ENCODE results near the gene GOLGB1. TPM values are rescaled to one million over a fixed set of nuclear protein-coding genes. Genes with fewer than 3 reads are reported as not detected.

Gene GOLGB1
- total RNA-seq, 6 donors from 2014 or later: 46.4 to 116 (median 51.8) TPM

DNA sequence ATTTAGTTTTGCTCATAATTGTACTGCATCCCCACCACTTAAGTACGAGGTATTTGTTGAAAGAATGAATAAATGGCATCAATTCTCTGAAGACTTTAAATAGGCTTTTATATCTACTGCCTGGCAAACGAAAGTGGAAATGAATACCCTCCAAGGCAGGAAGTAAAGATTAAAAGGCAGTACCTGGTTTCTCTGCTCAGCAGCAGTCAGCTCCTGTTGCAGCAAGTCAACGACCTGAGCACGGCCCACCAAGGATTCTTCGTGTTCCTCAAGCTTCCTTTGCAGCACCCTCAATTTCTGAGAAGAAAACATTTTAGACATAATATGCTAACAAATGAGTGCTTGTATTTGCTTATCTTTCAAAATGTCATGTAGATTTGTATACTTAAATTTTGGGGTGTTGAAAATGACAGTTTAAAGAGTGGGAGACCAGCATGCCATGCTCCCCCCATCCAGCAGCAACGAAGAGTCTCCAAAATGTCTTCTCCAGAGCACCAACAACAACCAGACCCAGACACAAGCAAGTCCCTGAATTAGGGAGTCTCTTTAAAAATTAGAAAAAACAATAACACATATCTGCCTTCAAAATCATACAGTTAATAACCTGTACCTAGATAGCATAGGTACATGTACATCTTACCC, 31.2 kb downstream of the GOLGB1 start:
- Histone ChIP-seq H3K4me1 (no peaks in the 10 kb centered on the region), H3K27me3 (no peaks in the 10 kb centered on the region), H3K4me3 (no peak overlapping the region), H3K27ac (no peak overlapping the region), H3K36me3 (peaks cover 42 to 96% (median 69%) of the 10 kb centered on the region in 4 donors), H3K9me3 (no peaks in the 10 kb centered on the region)
- 85 to 91% methylated on average over 6 of the region's 6 CpGs for WGBS, 2 donors
- DNase-seq: no peak
- TF ChIP-seq, protein P1, sequence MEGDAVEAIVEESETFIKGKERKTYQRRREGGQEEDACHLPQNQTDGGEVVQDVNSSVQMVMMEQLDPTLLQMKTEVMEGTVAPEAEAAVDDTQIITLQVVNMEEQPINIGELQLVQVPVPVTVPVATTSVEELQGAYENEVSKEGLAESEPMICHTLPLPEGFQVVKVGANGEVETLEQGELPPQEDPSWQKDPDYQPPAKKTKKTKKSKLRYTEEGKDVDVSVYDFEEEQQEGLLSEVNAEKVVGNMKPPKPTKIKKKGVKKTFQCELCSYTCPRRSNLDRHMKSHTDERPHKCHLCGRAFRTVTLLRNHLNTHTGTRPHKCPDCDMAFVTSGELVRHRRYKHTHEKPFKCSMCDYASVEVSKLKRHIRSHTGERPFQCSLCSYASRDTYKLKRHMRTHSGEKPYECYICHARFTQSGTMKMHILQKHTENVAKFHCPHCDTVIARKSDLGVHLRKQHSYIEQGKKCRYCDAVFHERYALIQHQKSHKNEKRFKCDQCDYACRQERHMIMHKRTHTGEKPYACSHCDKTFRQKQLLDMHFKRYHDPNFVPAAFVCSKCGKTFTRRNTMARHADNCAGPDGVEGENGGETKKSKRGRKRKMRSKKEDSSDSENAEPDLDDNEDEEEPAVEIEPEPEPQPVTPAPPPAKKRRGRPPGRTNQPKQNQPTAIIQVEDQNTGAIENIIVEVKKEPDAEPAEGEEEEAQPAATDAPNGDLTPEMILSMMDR (IDR thresholded peaks at IDR 0.05): no peak
- TF ChIP-seq POLR2A (IDR thresholded peaks at IDR 0.05): no peak
- no peak for TF ChIP-seq POLR2AphosphoS5 (IDR thresholded peaks at IDR 0.05)
- TF ChIP-seq EP300 (IDR thresholded peaks at IDR 0.05): no peak
- ATAC-seq (ENCODE audit: low FRiP score in 2 of 2): no peak

DNA sequence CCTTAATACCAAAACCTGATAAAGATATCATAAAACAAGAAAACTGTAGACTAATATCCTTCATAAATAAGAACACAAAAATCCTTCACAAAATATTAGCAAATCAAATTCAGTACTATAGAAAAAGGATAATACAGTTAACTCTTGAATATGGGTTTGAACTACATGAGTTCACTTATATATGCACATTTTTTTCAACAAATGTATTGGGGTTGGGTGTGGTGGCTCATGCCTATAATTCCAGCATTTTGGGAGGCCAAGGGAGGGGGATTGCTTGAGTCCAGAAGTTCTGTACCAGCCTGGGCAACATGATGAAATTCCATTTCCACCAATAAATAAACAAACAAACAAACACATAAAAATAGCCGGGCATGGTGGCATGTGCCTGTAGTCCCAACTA, 39.2 kb downstream of the GOLGB1 start:
- Histone ChIP-seq H3K9me3 (no peaks in the 10 kb centered on the region), H3K36me3 (peaks cover 0 to 65% (median 21%) of the 10 kb centered on the region in 4 donors), H3K27ac (no peak overlapping the region), H3K27me3 (no peaks in the 10 kb centered on the region), H3K4me3 (no peak overlapping the region), H3K4me1 (no peaks in the 10 kb centered on the region)
- no peak for ATAC-seq (ENCODE audit: low FRiP score in 2 of 2)
- TF ChIP-seq EP300 (IDR thresholded peaks at IDR 0.05) (no peak), POLR2A (IDR thresholded peaks at IDR 0.05) (no peak), POLR2AphosphoS5 (IDR thresholded peaks at IDR 0.05) (no peak)
- TF ChIP-seq, protein P1 (IDR thresholded peaks at IDR 0.05): no peak
- no peak for DNase-seq
- WGBS, 2 donors: 38 to 83% methylated on average over 1 of the region's 1 CpG

DNA sequence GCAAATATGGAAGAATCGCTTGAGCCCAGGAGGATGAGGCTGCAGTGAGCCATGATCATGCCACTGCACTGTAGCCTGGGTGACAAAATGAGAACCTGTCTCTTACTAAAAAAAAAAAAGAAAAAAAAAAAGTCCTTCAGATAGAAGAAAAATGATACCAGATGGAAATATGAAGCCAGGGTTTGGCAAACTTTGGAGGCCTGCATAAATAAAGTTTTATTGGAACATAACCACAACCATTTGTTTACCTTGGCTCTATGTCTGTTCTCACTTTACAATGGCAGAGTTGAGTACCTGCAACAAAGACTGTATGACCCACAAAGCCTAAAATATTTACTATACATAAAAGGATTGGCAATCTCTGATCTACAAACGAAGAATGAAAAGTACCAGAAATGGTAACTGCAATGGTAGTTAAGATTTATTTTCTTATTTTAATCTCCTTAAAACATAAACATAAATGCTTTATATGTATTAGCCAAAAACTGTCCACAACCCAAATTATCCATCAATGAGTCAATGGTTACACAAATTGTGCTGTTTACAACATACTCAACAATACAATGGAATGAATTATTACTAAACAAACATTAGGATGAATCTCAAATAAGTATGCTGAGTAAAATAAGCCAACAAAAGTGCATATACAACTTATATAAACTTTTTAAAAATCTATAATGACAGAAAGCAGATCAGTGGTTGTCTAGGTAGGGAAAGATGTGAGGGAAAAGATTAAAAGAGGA, 41.8 kb downstream of the GOLGB1 start:
- Histone ChIP-seq H3K4me1 (no peaks in the 10 kb centered on the region), H3K4me3 (no peak overlapping the region), H3K9me3 (no peaks in the 10 kb centered on the region), H3K27ac (no peak overlapping the region), H3K27me3 (no peaks in the 10 kb centered on the region), H3K36me3 (peaks cover 0 to 47% (median under 1%) of the 10 kb centered on the region in 4 donors)
- no peak for TF ChIP-seq POLR2AphosphoS5 (IDR thresholded peaks at IDR 0.05)
- no peak for TF ChIP-seq POLR2A (IDR thresholded peaks at IDR 0.05)
- TF ChIP-seq EP300 (IDR thresholded peaks at IDR 0.05): no peak
- TF ChIP-seq, protein P1 (IDR thresholded peaks at IDR 0.05): no peak
- DNase-seq: no peak
- ATAC-seq (ENCODE audit: low FRiP score in 2 of 2): no peak
- WGBS, 2 donors: 99 to 100% methylated on average over 2 of the region's 2 CpGs

DNA sequence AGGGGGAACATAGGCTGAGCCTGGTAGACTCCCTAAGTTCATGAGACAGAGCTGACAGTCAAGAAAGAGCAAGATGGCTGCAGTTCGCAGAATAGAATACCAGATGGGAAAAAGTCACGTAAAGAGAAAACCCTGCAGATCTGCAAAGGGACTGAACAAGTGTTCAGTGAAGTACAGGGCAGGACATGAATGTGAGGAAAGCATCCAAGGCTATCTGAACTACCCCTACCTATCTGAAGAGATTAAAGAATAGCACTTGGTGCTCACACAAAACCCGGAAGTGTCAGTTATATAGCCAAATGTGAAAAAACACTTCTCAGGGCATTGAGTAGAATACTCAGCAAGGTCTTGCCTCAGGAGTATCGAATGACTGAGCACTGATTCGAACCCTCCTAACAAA, 44.0 kb downstream of the GOLGB1 start:
- no peak for ATAC-seq (ENCODE audit: low FRiP score in 2 of 2)
- H3K27ac ChIP-seq: no peak overlapping the region
- H3K9me3 ChIP-seq: no peaks in the 10 kb centered on the region
- H3K27me3 ChIP-seq: no peaks in the 10 kb centered on the region
- DNase-seq: no peak
- TF ChIP-seq POLR2A (IDR thresholded peaks at IDR 0.05) (no peak), POLR2AphosphoS5 (IDR thresholded peaks at IDR 0.05) (no peak), EP300 (IDR thresholded peaks at IDR 0.05) (no peak)
- TF ChIP-seq, protein P1 (IDR thresholded peaks at IDR 0.05): no peak
- WGBS, 2 donors: 97% methylated on average over 5 of the region's 5 CpGs
- no peaks in the 10 kb centered on the region for H3K4me1 ChIP-seq
- peaks cover 4 to 53% (median 4%) of the 10 kb centered on the region in 4 donors for H3K36me3 ChIP-seq
- no peak overlapping the region for H3K4me3 ChIP-seq
